Heart right ventricle (tissue), 16 donors: ENCODE measurements around the gene FSTL5. TPM values are rescaled to one million over a fixed set of nuclear protein-coding genes. Genes with fewer than 3 reads are reported as not detected.

ENCODE experiments used
- ATAC-seq, 8 donors: fragments of 200-7000 bp; cut with Tn5 transposase; one replicate each; pipeline ENCODE4 v1.9.1; 2020; ENCODE audit warnings: mild to moderate bottlenecking in 8 of 8, moderate library complexity in 8 of 8, moderate number of reproducible peaks in 1 of 8
- DNase-seq, 2 donors: peaks; one replicate each; pipeline ENCODE4 v3.0.0-alpha.2; 2020
- H3K27ac ChIP-seq, 10 donors: fragments of 200-600 bp; sonication (generic) in 2 of 10; one replicate each; pipeline versions ENCODE4 v1.5.0 to v1.8.0; 2020 to 2022; ENCODE audit warnings: mild to moderate bottlenecking in 3 of 10
- H3K27me3 ChIP-seq, 7 donors: fragments of 200-600 bp; one replicate each; pipeline ENCODE4 v1.8.0; 2021 to 2022; ENCODE audit warnings: mild to moderate bottlenecking in 2 of 7
- H3K36me3 ChIP-seq, 9 donors: fragments of 200-600 bp; sonication (generic) in 1 of 9; one replicate each; pipeline versions ENCODE4 v1.5.0 to v1.8.0; 2020 to 2022; ENCODE audit warnings: mild to moderate bottlenecking in 2 of 9
- H3K4me1 ChIP-seq, 9 donors: fragments of 200-600 bp; sonication (generic) in 1 of 9; one replicate each; pipeline versions ENCODE4 v1.5.0 to v1.8.0; 2020 to 2022; ENCODE audit warnings: mild to moderate bottlenecking in 4 of 9
- H3K4me3 ChIP-seq, 10 donors: fragments of 200-600 bp; sonication (generic) in 2 of 10; one replicate each; pipeline versions ENCODE4 v1.5.0 to v1.8.0; 2020 to 2022; ENCODE audit warnings: mild to moderate bottlenecking in 7 of 10, moderate library complexity in 2 of 10
- H3K9me3 ChIP-seq, 11 donors: fragments of 200-600 bp in 10 of 11; sonication (generic) in 2 of 11; one replicate each; pipeline versions ENCODE4 v1.5.0 to v1.8.0; 2013 to 2022; ENCODE audit warnings: mild to moderate bottlenecking in 2 of 11, control low read depth in 1 of 11, moderate library complexity in 1 of 11
- CTCF ChIP-seq, 9 donors: fragments of 200-600 bp; sonication (generic) in 2 of 9; IDR thresholded peaks; one replicate each; pipeline versions ENCODE4 v1.5.0 to v1.8.0; 2021 to 2022; ENCODE audit warnings: antibody characterized with exemption in 9 of 9, mild to moderate bottlenecking in 5 of 9, moderate library complexity in 1 of 9
- WGBS, 2 donors: extraction: QIAGEN DNeasy Blood & Tissue Kit; methylation state at CpG; one replicate each; pipeline ENCODE4 v1.1.7; 2013; ENCODE audit warnings: inconsistent platforms in 1 of 2; 5-methylcytosine and 5-hydroxymethylcytosine counted together
- intact Hi-C, 10 donors: fragments of 100-400 bp; cut with DNase I; formaldehyde crosslinking; loops; one replicate each; pipeline versions ENCODE4 v1.11.1 to v1.14.2; 2022
- polyA plus RNA-seq, 2 donors: library from polyadenylated mRNA; stranded (reverse); fragments of 200-250 nt; gene quantifications; one replicate each; pipeline ENCODE4 v1.2.3, GENCODE V29; 2013
- total RNA-seq, 10 donors: library from RNA; stranded (reverse); fragmentation: NEBNext Ultra II Directional in 3 of 10; extraction: Animal tissue kit (Norgen Biotek cat#: 25700) in 3 of 10; gene quantifications; one replicate each; pipeline versions ENCODE4 v1.2.1 to v1.2.4, GENCODE V29; 2021 to 2023
- donor health status: Arrhythmogenic right ventricular cardiomyopathy.
- donor health status: ischemic (EF 13 %, LVEDD 7.1; RV severe dilation, severe dysfunction).
- donor health status: healthy with polysubstance abuse.
- donor health status: DM: no; HTN: yes; CAD: no.
- donor health status: DM: no; HTN: no; CAD: no.
- donor health status: ischemic (EF 25% LVEDD 6.9; RV normal size, moderate dysfunction).
- donor health status: ischemic (EF 25% LVEDD 5.7; RV mildly dilated, moderate dysfunction).
- donor health status: healthy.
- donor health status: DM: yes; HTN: yes; CAD: no.
- donor health status: Ischemic cardiomyopathy.
- donor health status: ischemic (EF 35%, LVEDD 5.7; RV mildly dilated, moderate dysfunction).
- donor health status: nonischemic (EF 11% LVEDD 7.7; RV severe dilation, severe dysfunction).
- donor health status: DM: yes; HTN: yes; CAD: no.
- donor health status: PGD.
- donor health status: ischemic (EF 29% LVEDD 5.4; RV normal size, mild dysfunction).
- donor health status: nonischemic (EF 23%, LVEDD 6.1; RV moderate dilation, normal function).

The FSTL5 gene
- total and polyA plus RNA-seq, 12 donors, result 0.01 TPM; not detected in 11

GRCh38 chr4:161343569-161343950 lies 820.2 kb downstream of the FSTL5 start:
- peaks cover 0 to 7% (median 0%) of the 10 kb centered on the region in 11 donors for H3K9me3 ChIP-seq
- TF ChIP-seq CTCF (IDR thresholded peaks at IDR 0.05), result no peak
- intact Hi-C loops, result no loop called here
- no peaks in the 10 kb centered on the region for H3K27me3 ChIP-seq
- ATAC-seq (no peak), DNase-seq (no peak)
- H3K27ac ChIP-seq, result no peak overlapping the region
- no peaks in the 10 kb centered on the region for H3K4me1 ChIP-seq
- no peak overlapping the region for H3K4me3 ChIP-seq
- H3K36me3 ChIP-seq, result no peaks in the 10 kb centered on the region
- WGBS, 2 donors, result 79 to 88% methylated on average over 2 of the region's 2 CpGs

GRCh38 chr4:161342881-161343568 lies 820.8 kb downstream of the FSTL5 start:
- ATAC-seq, result no peak
- H3K9me3 ChIP-seq, result peaks cover 0 to 2% (median 0%) of the 10 kb centered on the region in 11 donors
- H3K36me3 ChIP-seq, result no peaks in the 10 kb centered on the region
- 79 to 85% methylated on average over 6 of the region's 6 CpGs for WGBS, 2 donors
- H3K4me1 ChIP-seq, result no peaks in the 10 kb centered on the region
- H3K4me3 ChIP-seq, result no peak overlapping the region
- no peak for TF ChIP-seq CTCF (IDR thresholded peaks at IDR 0.05)
- no peaks in the 10 kb centered on the region for H3K27me3 ChIP-seq
- intact Hi-C loops, result no loop called here
- no peak for DNase-seq
- no peak overlapping the region for H3K27ac ChIP-seq

GRCh38 chr4:161336621-161337020 lies 827.2 kb downstream of the FSTL5 start:
- ATAC-seq, result no peak

GRCh38 chr4:161336016-161336530 lies 827.7 kb downstream of the FSTL5 start:
- DNase-seq, result no peak
- no peak overlapping the region for H3K27ac ChIP-seq
- no peak for ATAC-seq
- H3K27me3 ChIP-seq, result no peaks in the 10 kb centered on the region
- H3K4me3 ChIP-seq, result no peak overlapping the region
- intact Hi-C loops, result no loop called here
- TF ChIP-seq CTCF (IDR thresholded peaks at IDR 0.05), result no peak
- no peaks in the 10 kb centered on the region for H3K36me3 ChIP-seq
- H3K4me1 ChIP-seq, result no peaks in the 10 kb centered on the region
- WGBS, 2 donors, result 24 to 31% methylated on average over 2 of the region's 2 CpGs
- H3K9me3 ChIP-seq, result peaks cover 0 to 2% (median 0%) of the 10 kb centered on the region in 11 donors

More at GRCh38 chr4:161336621-161337020, 827.2 kb downstream of the FSTL5 start:
- no peaks in the 10 kb centered on the region for H3K36me3 ChIP-seq
- H3K4me3 ChIP-seq, result no peak overlapping the region
- peaks cover 0 to 2% (median 0%) of the 10 kb centered on the region in 11 donors for H3K9me3 ChIP-seq
- 83 to 93% methylated on average over 5 of the region's 5 CpGs for WGBS, 2 donors
- no peaks in the 10 kb centered on the region for H3K27me3 ChIP-seq
- no peaks in the 10 kb centered on the region for H3K4me1 ChIP-seq
- DNase-seq, result no peak
- TF ChIP-seq CTCF (IDR thresholded peaks at IDR 0.05), result no peak
- intact Hi-C loops, result no loop called here
- H3K27ac ChIP-seq, result no peak overlapping the region
